ES-I3 (cell line): ENCODE measurements around the gene ZACN.

Experiments
- H3K36me3 ChIP-seq: 2 replicates; pipeline ENCODE4 v1.6.1; 2013; ENCODE audit warnings: mild to moderate bottlenecking, low read length, control low read depth, moderate library complexity; ENCODE audit not compliant: insufficient read depth
- H3K4me1 ChIP-seq: 2 replicates; pipeline ENCODE4 v1.6.1; 2013; ENCODE audit warnings: mild to moderate bottlenecking, control low read depth, low read length; ENCODE audit not compliant: insufficient read depth
- H3K9ac ChIP-seq: 2 replicates; pipeline ENCODE4 v1.6.1; 2013; ENCODE audit warnings: low read depth, mild to moderate bottlenecking, low read length, moderate library complexity
- H3K9me3 ChIP-seq: 2 replicates; pipeline ENCODE4 v1.6.1; 2013; ENCODE audit warnings: mild to moderate bottlenecking, low read length, moderate library complexity; ENCODE audit not compliant: control insufficient read depth, insufficient read depth

ZACN gene

DNA sequence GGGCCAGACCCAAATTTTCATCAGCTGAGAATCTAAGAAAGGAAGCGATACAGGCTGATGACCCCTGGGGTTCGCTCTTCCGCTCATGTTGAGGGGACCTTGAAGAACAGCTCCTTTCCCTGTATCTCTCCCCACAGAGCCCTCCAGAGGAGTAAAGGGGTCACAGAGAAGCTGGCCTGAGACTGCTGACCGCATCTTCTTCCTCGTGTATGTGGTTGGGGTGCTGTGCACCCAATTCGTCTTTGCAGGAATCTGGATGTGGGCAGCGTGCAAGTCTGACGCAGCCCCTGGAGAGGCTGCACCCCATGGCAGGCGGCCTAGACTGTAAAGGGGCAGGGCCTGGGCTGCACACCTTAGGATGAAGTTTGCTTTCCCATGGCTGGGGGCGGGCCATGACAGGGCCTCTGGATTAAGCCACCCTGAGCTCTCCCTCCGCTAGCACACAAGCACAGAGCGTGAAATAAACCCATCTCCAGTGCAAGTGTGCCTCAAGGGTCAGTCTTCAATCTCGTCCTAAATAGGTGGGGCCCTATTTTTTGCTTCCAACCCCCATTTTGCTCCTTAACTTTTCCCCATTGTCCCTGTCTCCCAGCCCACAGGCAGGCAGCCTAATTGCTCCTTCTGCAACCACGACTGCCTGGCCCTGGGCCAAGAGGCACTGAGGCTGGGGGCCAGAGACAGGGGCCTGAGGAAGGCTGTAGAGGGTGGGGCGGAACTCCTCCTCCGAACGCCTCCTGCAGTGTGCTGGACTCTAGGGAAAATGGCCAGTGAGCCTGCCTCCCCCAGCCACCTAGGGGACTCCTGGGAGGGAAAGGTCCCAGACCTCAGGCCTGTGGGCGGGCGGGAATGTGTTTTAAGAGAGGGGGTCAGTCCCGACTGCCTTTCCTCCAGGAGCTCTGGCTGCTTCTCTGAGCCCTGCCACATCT, 3.6 kb downstream of the ZACN start:
- no peak overlapping the region for H3K9ac ChIP-seq
- no peaks in the 10 kb centered on the region for H3K9me3 ChIP-seq
- H3K4me1 ChIP-seq, result peaks cover 16% of the 10 kb centered on the region; the same call in 1 of the 2 replicates
- peaks cover 28% of the 10 kb centered on the region for H3K36me3 ChIP-seq

DNA sequence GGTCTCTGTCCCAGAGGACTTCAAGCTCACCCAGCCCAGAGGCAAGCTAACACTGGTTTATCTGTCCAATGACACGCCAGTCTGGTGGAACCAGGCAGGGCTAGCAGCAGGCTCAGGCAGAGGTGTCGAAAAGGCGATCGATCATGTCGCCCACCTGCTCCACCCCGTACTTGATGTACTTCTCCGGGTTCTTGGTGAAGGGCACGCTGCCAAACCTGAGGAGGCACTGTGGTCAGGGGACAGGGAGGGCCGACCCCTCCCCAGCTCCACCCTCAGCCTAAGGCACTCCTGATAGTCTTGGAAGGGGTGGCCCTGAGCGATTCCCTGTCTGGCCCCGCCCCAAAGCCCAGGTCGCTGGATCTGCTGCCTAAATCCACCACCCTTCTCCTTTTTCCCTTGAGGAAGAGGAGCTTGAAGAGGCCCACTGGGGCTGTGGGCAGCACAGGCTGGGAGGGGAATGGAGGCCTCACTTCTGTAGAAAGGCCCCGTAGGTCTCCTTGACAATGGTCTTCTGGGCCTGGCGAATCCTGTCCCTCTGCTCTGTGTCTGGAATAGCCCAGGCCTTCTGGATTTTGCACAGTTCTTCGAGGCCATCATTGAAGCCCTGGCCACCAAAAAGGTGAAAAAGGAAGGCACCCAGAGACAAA, 4.7 kb downstream of the ZACN start:
- no peak overlapping the region for H3K9ac ChIP-seq
- H3K4me1 ChIP-seq, result peaks cover 16% of the 10 kb centered on the region; the same call in 1 of the 2 replicates
- H3K36me3 ChIP-seq, result peaks cover 34% of the 10 kb centered on the region
- no peaks in the 10 kb centered on the region for H3K9me3 ChIP-seq

DNA sequence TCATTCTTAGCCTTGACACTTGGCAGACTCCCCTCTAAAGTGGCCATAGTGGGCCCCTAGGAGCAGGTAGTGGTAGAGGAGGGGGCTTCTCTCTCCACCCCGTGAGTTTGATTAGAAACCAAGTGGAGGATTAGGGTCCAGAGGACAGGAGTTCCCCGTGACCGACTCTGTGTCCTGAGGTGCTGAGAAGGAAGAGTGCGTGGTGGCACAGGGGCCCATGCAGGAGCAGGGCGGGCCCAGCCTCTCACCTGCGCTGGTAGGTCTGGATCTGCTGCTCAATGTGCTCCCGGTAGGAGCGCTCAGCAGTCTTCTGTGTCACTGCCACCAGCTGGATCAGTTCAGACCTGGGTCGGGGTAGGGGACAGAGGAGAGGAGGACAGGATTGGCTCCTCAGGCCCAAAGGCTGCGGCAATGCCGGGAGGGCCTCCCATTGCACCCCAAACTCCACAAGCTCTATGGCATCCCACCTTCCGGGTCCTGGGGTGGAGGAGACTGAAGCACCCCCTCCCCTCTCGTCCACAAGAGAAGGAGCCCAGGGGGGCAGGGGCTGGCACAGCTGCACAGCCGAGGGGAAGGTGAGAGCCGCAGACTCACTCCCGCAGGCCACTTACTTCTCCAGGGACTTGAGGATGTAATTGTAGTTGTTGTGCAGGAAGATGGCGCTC, 6.2 kb downstream of the ZACN start:
- no peaks in the 10 kb centered on the region for H3K9me3 ChIP-seq
- peaks cover 37% of the 10 kb centered on the region for H3K36me3 ChIP-seq
- H3K9ac ChIP-seq, result no peak overlapping the region
- H3K4me1 ChIP-seq, result peaks cover 8% of the 10 kb centered on the region; the same call in 1 of the 2 replicates

DNA sequence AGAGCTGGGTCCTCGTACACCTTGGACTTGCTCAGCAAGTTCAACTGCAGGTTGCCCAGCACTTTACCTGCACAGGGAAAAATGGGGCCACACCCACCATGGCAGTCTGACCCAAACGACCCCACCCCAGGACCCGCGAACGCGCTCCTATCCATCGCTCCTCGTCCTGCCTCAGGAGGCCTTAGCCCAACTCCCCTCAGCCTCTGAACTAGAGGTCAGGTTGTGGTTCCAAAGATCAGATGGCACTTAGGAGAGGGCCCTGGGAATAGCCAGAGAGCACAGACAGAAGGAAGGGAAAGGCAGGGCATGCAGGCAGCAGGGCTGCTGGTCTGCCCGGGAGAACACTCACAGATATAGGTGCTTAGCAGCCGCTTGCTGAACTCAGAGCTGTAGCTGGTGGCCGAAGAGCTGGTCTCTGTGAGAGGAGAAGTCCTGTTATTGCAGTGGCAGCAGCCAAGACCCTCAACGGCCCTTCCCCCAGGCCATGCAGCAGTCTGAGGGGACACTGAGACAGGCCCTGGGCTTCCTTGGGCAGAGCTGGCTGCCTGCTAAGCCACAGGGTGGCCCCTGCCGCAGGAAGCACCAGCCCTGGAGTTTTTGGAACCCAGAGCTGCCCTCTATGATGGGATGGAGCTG, 6.9 kb downstream of the ZACN start:
- Histone ChIP-seq H3K36me3 (peaks cover 37% of the 10 kb centered on the region), H3K9ac (no peak overlapping the region), H3K9me3 (no peaks in the 10 kb centered on the region), H3K4me1 (peaks cover 3% of the 10 kb centered on the region; the same call in 1 of the 2 replicates)

DNA sequence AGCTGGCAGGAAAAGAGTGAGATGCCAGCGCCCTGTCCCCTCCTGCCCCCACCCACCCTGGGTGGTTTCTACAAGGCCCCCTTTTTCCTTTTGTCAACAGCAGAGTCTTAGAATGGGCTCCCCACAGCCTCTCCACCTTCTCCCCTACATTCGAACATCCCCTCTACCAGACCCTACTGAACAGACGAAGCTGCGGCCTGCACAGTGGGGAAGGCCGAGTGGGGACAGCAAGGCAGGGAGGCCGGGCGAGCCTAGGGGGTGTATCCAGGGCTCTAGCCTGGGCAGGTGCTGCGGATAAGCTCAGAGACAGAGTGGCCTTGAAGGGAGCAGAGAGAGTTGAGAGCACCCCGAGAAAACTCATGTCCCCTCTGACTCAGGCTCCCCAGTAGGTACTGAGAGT, 7.4 kb downstream of the ZACN start:
- H3K4me1 ChIP-seq, result no peaks in the 10 kb centered on the region; the same call in 1 of the 2 replicates
- peaks cover 37% of the 10 kb centered on the region for H3K36me3 ChIP-seq
- no peak overlapping the region for H3K9ac ChIP-seq
- H3K9me3 ChIP-seq, result no peaks in the 10 kb centered on the region

DNA sequence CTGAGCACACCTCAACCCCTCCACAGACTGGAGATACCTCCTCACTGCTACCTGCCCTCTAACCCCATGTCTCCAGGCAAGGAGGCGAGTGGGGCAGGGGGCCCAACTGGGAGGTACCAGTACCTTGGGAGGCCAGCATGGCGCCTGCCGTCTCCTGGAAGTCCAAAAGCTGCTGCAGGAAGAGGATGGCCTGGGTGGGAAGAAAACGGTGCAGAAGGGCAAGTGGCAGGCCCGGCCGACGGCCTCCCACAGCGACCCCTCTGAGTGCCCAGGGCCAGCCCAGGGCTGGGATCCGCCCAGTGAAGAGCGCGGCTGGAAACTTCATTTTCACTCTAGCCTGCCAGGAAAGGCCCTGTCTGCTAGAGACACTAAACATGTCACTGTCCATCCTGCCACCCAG, 8.5 kb downstream of the ZACN start:
- peaks cover 40% of the 10 kb centered on the region for H3K36me3 ChIP-seq
- no peak overlapping the region for H3K9ac ChIP-seq
- no peaks in the 10 kb centered on the region for H3K9me3 ChIP-seq
- no peaks in the 10 kb centered on the region for H3K4me1 ChIP-seq

DNA sequence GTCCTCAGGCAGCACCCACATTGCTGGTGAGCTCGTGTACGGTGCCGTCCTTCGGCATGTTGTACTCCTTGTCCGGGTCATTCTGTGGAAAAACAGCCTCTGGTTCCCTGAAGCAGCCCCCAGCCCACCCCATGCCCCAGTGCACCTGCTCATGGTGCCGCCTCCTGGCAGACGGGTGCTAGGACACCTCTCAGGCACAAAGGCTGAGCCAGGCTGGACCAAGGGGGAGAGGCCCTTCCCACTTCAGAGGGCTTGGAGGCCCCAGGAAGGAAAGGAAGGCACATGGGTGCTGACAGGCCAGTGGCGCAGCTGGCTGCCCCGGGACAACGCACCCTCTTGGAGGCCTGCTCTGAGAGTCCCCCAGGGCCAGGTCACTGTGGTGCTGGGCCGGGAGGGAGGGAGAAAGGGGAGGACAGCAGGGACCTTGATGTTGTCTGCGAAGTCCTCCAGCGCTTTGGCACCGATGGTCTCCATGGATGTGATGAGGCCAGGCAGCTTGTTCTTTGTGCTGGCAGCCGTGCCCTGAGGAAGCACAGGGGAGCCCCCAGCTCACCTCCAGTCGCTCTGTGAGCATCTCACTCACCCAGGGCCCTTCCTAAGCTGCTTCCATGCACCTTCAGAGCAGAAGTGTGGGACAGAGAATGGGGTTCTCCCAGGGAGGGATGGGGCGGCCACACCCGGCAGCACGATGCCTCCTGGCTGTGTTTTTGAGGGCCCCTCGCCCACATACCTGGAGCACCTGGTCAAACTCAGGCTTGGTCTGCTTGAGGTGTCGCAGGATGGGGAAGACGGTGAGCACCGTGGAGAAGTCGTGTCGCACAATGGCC, 9.3 kb downstream of the ZACN start:
- Histone ChIP-seq H3K4me1 (no peaks in the 10 kb centered on the region), H3K36me3 (peaks cover 38% of the 10 kb centered on the region), H3K9ac (no peak overlapping the region), H3K9me3 (no peaks in the 10 kb centered on the region)

DNA sequence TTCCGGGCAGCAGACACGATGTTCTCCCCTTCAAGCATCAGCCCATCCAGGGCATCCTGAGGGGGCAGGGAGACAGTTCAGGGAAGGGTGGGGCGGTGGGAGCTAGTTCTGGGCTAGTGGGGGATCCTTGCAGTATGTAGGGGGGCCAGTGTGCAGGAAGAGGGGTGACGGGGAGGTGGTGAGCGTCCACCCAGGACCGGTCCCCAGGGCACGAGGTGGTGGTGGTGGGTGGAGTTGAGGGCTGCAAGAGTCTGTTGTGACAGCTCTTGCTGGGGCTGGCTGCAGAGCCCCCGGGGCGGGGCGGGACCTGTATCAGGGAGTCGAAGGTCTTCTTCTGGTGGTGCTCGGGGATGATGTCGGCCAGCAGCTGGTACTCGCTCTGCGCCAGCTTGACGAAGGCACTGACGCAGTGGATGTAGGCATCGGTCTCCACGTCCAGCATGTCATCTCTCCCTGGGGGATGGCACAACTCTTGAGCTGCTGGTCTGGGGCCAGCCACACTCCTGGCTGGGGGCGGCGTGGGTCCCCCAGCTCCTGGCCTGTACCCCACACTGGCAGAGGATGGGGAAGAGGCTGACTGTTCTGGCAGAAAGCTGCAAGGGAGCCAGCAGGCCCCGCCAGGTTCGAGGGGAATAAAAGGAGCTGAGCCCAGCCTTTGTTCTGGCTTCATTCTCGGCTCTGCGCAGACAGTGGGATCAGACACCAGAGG, 10.0 kb downstream of the ZACN start:
- H3K36me3 ChIP-seq, result peaks cover 41% of the 10 kb centered on the region

DNA sequence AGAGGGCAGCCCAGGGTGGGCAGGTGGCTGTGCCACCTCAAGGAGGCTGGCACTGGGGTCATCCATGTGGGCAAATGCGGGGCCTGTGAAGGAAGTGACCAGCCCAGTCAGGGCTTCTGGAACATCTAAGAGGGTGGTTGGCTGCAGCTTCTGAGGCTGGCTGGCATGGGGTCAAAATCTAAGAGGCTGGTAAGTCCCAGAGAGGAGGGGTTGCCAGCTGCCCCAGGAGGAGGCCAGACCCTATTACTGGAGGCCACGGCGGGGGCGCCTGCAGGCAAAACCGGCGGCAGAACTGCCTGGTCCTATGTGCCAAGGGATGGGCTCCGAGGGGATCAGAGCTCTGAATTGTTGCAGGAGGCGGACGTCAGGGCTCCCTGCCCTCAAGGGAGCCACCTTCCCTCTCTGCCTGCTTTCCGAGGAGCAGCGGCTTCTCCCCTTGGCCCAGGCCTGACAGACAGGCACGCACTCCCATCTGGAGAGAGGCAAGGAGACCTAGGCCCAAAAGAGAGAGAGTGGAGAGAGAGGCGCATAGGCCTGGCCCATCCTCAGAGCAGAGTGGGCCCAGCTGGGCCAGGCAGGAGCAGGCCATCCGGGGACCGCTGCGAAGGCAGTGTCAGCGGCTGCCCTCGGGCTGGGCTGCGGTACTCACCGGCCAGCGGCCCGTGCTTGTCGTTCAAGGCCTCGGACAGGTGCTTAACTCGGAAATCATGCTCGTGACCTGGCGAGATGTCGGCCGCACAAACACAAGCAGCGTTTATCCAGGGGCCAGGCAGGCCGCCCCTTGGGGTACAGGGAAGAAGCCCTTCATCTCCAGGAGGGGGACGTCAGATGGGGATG, 10.9 kb downstream of the ZACN start:
- Histone ChIP-seq H3K36me3 (peaks cover 42% of the 10 kb centered on the region), H3K9me3 (no peaks in the 10 kb centered on the region), H3K4me1 (no peaks in the 10 kb centered on the region), H3K9ac (no peak overlapping the region)

More for the DNA sequence above, 10.0 kb downstream of the ZACN start:
- no peak overlapping the region for H3K9ac ChIP-seq
- no peaks in the 10 kb centered on the region for H3K9me3 ChIP-seq
- no peaks in the 10 kb centered on the region for H3K4me1 ChIP-seq

DNA sequence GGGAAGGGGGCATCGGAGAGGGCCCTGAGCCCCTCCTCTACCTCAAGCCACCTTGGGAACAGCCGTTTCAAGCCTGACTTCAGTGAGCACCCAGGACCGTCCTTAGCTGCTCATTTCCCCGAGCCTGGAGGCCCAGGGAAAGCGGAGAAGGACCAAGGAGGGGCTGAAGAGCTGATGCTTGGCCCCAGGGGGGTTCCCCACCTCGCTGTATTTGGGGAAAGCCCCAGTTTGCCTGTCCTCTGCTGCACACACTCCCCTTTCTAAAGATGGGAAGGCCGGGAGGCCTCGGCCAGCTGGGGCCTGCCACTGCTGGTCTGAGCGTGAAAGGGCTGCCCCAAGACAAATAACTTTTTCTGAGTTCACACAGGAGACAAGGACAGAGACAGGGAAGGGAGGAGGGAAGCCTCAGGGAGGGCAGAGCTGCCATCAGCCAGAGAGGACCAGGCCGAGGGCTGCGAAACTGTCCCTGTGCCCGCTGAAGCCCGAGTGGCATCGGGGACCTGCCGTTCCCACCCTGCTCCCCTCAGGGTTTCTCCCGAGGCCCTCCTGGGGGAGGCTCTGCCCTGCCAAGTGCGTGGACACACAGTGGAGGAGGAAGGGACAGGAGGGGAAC, 11.6 kb downstream of the ZACN start:
- Histone ChIP-seq H3K9me3 (no peaks in the 10 kb centered on the region), H3K36me3 (peaks cover 37% of the 10 kb centered on the region), H3K9ac (no peak overlapping the region), H3K4me1 (no peaks in the 10 kb centered on the region)

DNA sequence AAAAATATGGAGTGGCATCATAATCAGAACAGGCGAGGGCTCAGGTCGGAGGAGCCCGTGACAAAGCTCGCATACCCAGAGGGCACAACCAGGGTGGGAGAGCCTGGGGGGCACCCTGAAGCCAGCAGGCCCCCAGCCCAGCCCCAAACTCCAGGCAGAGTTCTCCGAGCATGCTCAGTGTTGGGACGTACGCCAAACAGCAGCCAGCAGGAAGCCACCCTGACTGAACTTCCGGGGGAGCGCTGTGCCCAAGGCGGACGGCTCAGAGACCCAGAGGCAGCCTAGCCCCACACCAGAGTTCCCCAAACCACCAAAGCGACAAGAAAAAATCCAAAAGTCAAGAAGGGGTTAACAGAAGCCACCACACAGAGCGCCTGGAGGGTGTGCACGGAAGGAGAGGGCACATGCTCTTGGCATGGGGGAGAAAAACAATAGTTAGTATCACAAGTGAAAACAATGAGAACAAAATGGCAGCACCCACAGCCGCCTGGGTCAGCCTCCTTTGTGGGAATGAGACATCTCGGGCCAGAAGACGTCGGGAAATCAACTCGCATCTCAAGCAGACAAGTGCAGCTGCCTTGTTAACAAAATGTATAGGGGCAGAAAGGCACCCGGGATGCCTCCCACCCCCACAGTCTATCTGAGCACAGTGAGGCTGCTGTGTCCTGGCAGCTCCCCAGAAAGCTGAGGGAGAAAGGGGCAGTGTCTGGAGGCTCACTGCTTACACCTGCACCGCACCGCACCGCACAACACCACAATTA, 12.7 kb downstream of the ZACN start:
- no peaks in the 10 kb centered on the region for H3K9me3 ChIP-seq
- H3K9ac ChIP-seq, result no peak overlapping the region
- no peaks in the 10 kb centered on the region for H3K4me1 ChIP-seq
- peaks cover 34% of the 10 kb centered on the region for H3K36me3 ChIP-seq
